Fibroblast of lung (primary cell): Measurements from ENCODE around the gene ERICH4.

Source experiments
- EZH2 ChIP-seq: IDR thresholded peaks from 2 replicates; pipeline ENCODE4 v1.5.1; 2012; ENCODE audit warnings: low read length, control low read depth, mild to moderate bottlenecking; ENCODE audit errors: missing control alignments
- TF ChIP-seq, protein P1 (sequence below), 2 donors: IDR thresholded peaks in 1 of 2; conservative IDR thresholded peaks in 1 of 2; 1 replicate in 1 of 2; 2 replicates in 1 of 2; pipeline ENCODE4 v1.5.1; 2011 to 2012; ENCODE audit warnings: low read length in 2 of 2, control low read depth in 1 of 2, inconsistent platforms in 1 of 2, low read depth in 1 of 2, mild to moderate bottlenecking in 1 of 2

DNA sequence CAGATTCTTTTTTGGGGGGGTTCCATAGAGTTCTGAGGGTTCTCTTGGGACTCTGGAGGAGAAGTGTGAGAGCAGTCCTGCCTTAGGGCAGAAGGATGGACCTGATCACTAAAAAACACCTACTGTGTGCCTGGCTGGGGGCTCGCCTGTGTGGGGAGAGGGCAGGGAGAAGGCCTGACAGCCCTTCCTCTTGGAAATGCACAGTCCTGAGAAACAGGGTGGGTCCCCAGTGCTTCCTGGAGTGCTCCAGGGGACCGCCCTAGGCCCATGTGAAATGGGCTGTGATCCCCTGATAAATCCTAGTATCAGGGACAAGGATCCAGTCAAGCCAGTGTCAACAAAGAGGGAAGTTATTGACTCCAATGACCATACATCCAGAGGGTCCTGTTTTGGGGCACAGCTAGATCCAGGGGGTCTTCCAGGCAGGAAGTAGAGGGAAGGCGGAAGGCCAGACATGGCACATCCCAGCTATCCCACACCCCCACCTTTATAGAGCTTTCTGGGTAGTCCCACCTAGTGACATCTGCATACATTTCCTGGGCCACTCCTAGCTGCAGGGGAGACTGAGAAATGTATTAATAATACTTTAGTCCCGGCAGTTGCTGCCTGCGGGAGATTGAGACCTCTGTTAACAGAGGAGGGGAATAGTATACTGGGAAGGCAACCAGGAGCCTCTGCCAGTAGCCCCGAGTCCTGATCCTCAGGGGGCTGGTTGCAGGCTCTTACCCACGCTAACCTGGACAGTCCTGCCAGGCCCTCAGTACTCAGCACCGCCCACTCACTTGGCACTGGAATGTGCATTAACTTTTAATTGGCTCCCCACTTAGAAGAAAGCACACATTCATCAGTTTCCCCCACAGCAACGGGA, 31.6 kb upstream of the ERICH4 start:
- TF ChIP-seq, protein P1, sequence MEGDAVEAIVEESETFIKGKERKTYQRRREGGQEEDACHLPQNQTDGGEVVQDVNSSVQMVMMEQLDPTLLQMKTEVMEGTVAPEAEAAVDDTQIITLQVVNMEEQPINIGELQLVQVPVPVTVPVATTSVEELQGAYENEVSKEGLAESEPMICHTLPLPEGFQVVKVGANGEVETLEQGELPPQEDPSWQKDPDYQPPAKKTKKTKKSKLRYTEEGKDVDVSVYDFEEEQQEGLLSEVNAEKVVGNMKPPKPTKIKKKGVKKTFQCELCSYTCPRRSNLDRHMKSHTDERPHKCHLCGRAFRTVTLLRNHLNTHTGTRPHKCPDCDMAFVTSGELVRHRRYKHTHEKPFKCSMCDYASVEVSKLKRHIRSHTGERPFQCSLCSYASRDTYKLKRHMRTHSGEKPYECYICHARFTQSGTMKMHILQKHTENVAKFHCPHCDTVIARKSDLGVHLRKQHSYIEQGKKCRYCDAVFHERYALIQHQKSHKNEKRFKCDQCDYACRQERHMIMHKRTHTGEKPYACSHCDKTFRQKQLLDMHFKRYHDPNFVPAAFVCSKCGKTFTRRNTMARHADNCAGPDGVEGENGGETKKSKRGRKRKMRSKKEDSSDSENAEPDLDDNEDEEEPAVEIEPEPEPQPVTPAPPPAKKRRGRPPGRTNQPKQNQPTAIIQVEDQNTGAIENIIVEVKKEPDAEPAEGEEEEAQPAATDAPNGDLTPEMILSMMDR (conservative IDR thresholded peaks at IDR 0.05 in 1 of 2, IDR thresholded peaks at IDR 0.05 in 1 of 2; ENCODE audit: low read depth in 1 of 2, low read length in 2 of 2) = no peak
- TF ChIP-seq EZH2 = no peak
